Measurements from ENCODE around the gene ERCC6L.

DNA sequence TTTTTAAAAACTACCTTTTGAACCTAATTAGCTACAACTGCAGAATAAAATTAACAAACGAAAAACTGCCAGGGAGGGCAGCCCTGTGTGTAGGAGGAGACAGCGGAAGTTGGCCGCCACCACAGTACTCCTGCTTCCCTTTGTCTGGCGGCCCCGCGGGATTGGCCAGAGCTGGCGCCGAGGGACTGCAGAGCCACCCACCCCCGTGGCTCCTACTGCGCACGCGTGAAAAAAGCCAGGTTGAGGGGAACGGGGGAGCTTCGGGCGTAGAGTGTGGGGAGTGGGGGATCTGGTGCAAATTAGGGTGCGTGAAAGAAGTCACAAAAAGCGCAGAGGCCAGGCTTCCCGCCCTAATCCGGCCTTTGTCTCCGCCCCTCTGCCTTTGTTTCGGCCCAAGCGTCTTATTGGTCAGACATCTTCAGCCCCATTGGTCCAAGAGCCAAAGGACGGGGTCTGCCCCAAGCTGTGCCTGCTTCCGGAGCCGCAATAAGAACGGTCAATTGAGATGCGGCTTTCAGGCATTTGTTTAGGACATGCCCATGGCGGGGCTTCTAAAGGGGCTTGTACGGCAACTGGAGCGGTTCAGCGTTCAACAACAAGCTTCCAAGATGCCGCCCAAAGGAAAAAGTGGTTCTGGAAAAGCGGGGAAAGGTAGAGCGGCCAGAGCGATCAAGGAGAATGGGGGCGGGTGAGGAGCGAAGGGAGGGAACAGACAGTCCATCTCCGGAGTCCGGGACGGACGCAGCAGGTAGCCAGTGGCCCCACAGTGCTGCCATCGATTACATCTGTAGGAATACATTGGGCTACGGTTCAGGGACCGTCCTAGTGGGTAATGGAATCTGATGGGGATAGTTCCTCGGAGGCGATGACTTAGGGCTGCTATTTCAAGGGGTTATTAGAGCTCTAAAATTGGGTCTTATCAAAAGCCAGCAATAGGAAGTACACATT, 57.4 kb downstream of the ERCC6L start, which contains the start of gene PIN4:
- TF ChIP-seq, protein P1, sequence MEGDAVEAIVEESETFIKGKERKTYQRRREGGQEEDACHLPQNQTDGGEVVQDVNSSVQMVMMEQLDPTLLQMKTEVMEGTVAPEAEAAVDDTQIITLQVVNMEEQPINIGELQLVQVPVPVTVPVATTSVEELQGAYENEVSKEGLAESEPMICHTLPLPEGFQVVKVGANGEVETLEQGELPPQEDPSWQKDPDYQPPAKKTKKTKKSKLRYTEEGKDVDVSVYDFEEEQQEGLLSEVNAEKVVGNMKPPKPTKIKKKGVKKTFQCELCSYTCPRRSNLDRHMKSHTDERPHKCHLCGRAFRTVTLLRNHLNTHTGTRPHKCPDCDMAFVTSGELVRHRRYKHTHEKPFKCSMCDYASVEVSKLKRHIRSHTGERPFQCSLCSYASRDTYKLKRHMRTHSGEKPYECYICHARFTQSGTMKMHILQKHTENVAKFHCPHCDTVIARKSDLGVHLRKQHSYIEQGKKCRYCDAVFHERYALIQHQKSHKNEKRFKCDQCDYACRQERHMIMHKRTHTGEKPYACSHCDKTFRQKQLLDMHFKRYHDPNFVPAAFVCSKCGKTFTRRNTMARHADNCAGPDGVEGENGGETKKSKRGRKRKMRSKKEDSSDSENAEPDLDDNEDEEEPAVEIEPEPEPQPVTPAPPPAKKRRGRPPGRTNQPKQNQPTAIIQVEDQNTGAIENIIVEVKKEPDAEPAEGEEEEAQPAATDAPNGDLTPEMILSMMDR (optimal IDR thresholded peaks at IDR 0.05 in 1 of 3, IDR thresholded peaks at IDR 0.05 in 1 of 3, conservative IDR thresholded peaks at IDR 0.05 in 1 of 3; ENCODE audit: extremely low read depth in 1 of 3, insufficient read depth in 2 of 3, low read length in 3 of 3), result no peak
- no peak for TF ChIP-seq EZH2 (IDR thresholded peaks at IDR 0.05; ENCODE audit: low read length)

All from keratinocyte (primary cell).